A549 (cell line): Measurements from ENCODE around the gene ROR2.

Experiments used
- HDAC2 ChIP-seq: fragments of 200-600 bp; sonication (generic); IDR thresholded peaks from 2 replicates; pipeline ENCODE4 v1.6.1; 2016
- HOXA7 ChIP-seq: fragments of 250-450 bp; sonication (Bioruptor Pico); IDR thresholded peaks from 2 replicates; pipeline ENCODE4 v1.5.0; 2020; ENCODE audit warnings: mild to moderate bottlenecking, moderate library complexity
- NR3C1 ChIP-seq: fragments of >200 bp; sonication (Bioruptor Twin); formaldehyde crosslinking; IDR thresholded peaks from 3 replicates; pipeline ENCODE4 v1.6.1; 2017
- RCOR1 ChIP-seq: fragments of 150-350 bp; IDR thresholded peaks from 2 replicates; pipeline ENCODE4 v1.6.1; 2014; ENCODE audit warnings: antibody characterized with exemption, low read length, low read depth
- TP53 ChIP-seq: fragments of 250-450 bp; sonication (Bioruptor Pico); IDR thresholded peaks from 2 replicates; pipeline ENCODE4 v1.5.0; 2021; ENCODE audit warnings: mild to moderate bottlenecking, moderate library complexity
- ZSCAN20 ChIP-seq: fragments of 250-450 bp; sonication (Bioruptor Pico); IDR thresholded peaks from 2 replicates; pipeline ENCODE4 v1.8.0; 2022; ENCODE audit warnings: mild to moderate bottlenecking, moderate library complexity
- TF ChIP-seq, protein P1 (sequence below): fragments of >200 bp; sonication (Bioruptor Twin); formaldehyde crosslinking; IDR thresholded peaks from 3 replicates; pipeline ENCODE4 v1.5.1; 2016
- TF ChIP-seq, protein P2 (sequence below): fragments of >200 bp; sonication (Bioruptor Twin); formaldehyde crosslinking; IDR thresholded peaks from 3 replicates; pipeline ENCODE4 v1.6.1; 2016
- TF ChIP-seq, protein P3 (sequence below): fragments of 450-650 bp; IDR thresholded peaks from 2 replicates; pipeline ENCODE4 v1.6.1; 2014; ENCODE audit warnings: antibody characterized with exemption
- TF ChIP-seq, protein P4 (sequence below): IDR thresholded peaks from 2 replicates; pipeline ENCODE4 v1.6.1; 2012; ENCODE audit warnings: low read depth, borderline replicate concordance

DNA sequence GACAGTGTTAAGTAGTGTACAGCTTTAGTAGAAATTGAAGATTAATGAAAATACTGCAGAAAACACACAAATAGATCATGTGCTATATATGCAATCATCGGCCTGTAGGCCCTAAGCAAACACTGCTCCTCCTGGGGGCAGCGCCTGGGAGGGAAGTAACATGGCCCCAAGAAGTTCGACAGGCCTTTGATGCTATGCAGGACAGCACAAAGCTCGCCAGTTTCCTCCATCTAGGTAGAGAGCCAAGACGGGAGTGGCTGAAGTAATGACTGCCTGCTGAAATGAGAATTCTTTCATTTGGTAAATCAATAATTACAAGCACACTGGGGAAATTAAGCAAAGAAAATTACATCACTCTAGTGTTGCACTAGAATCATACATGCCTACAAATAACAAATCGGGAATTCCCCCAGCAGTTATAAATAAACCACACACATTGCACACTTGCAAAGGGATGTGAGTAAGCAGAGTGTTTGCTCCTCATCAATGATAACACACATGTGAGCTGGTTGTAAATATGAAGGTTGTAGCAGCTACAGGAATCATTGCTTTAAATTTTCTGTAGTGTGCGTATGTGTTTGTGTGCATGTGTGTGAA lies 306.4 kb downstream of the ROR2 start:
- TF ChIP-seq HDAC2, result no peak
- TF ChIP-seq NR3C1, result no peak
- no peak for TF ChIP-seq TP53 (CRISPR knock-in tag)
- no peak for TF ChIP-seq ZSCAN20 (CRISPR knock-in tag)
- TF ChIP-seq, protein P1, sequence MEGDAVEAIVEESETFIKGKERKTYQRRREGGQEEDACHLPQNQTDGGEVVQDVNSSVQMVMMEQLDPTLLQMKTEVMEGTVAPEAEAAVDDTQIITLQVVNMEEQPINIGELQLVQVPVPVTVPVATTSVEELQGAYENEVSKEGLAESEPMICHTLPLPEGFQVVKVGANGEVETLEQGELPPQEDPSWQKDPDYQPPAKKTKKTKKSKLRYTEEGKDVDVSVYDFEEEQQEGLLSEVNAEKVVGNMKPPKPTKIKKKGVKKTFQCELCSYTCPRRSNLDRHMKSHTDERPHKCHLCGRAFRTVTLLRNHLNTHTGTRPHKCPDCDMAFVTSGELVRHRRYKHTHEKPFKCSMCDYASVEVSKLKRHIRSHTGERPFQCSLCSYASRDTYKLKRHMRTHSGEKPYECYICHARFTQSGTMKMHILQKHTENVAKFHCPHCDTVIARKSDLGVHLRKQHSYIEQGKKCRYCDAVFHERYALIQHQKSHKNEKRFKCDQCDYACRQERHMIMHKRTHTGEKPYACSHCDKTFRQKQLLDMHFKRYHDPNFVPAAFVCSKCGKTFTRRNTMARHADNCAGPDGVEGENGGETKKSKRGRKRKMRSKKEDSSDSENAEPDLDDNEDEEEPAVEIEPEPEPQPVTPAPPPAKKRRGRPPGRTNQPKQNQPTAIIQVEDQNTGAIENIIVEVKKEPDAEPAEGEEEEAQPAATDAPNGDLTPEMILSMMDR, result no peak
- TF ChIP-seq HOXA7, result no peak
- no peak for TF ChIP-seq RCOR1
- TF ChIP-seq, protein P2, sequence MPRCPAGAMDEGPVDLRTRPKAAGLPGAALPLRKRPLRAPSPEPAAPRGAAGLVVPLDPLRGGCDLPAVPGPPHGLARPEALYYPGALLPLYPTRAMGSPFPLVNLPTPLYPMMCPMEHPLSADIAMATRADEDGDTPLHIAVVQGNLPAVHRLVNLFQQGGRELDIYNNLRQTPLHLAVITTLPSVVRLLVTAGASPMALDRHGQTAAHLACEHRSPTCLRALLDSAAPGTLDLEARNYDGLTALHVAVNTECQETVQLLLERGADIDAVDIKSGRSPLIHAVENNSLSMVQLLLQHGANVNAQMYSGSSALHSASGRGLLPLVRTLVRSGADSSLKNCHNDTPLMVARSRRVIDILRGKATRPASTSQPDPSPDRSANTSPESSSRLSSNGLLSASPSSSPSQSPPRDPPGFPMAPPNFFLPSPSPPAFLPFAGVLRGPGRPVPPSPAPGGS, result no peak
- TF ChIP-seq, protein P3, sequence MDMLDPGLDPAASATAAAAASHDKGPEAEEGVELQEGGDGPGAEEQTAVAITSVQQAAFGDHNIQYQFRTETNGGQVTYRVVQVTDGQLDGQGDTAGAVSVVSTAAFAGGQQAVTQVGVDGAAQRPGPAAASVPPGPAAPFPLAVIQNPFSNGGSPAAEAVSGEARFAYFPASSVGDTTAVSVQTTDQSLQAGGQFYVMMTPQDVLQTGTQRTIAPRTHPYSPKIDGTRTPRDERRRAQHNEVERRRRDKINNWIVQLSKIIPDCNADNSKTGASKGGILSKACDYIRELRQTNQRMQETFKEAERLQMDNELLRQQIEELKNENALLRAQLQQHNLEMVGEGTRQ, result no peak
- TF ChIP-seq, protein P4, sequence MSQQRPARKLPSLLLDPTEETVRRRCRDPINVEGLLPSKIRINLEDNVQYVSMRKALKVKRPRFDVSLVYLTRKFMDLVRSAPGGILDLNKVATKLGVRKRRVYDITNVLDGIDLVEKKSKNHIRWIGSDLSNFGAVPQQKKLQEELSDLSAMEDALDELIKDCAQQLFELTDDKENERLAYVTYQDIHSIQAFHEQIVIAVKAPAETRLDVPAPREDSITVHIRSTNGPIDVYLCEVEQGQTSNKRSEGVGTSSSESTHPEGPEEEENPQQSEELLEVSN, result no peak
